ENCODE data around the gene COBLL1. TPM values are rescaled to one million over a fixed set of nuclear protein-coding genes. Genes with fewer than 3 reads are reported as not detected.

COBLL1 gene
- total RNA-seq, 6 experiments from 2014 or later = 38.1 to 133 (median 67.6) TPM

- intact Hi-C loops (cut with DNase I) = no loop called here
Measured at GRCh38 chr2:164705412-164706167, 136.0 kb downstream of the COBLL1 start.

GRCh38 chr2:164703915-164704706 is 137.5 kb downstream of the COBLL1 start:
- no peaks in the 10 kb centered on the region for H3K4me1 ChIP-seq
- intact Hi-C loops (cut with DNase I) = no loop called here
- ATAC-seq = no peak
- no peak overlapping the region for H3K4me3 ChIP-seq
- no peaks in the 10 kb centered on the region for H3K9me3 ChIP-seq
- H3K36me3 ChIP-seq = peaks cover 0 to 25% (median 7%) of the 10 kb centered on the region in 4 donors
- 87% methylated on average over 3 of the region's 3 CpGs for WGBS (ENCODE audit: insufficient coverage, low coverage, low lambda C conversion rate, missing lambda C conversion rate)
- H3K27me3 ChIP-seq = no peaks in the 10 kb centered on the region
- H3K27ac ChIP-seq = no peak overlapping the region
- TF ChIP-seq POLR2A (IDR thresholded peaks at IDR 0.05) (no peak), CTCF (IDR thresholded peaks at IDR 0.05) (no peak)
- DNase-seq = no peak

More at GRCh38 chr2:164705412-164706167, 136.0 kb downstream of the COBLL1 start:
- no peak overlapping the region for H3K27ac ChIP-seq
- 73% methylated on average over 11 of the region's 12 CpGs for WGBS (ENCODE audit: insufficient coverage, low coverage, low lambda C conversion rate, missing lambda C conversion rate)
- H3K4me3 ChIP-seq = no peak overlapping the region
- H3K4me1 ChIP-seq = peaks cover 0 to 11% (median 4%) of the 10 kb centered on the region in 4 donors
- no peak for DNase-seq
- peaks cover 0 to 22% (median 7%) of the 10 kb centered on the region in 4 donors for H3K36me3 ChIP-seq
- H3K9me3 ChIP-seq = no peaks in the 10 kb centered on the region
- TF ChIP-seq POLR2A (IDR thresholded peaks at IDR 0.05) = no peak
- no peak for TF ChIP-seq CTCF (IDR thresholded peaks at IDR 0.05)
- no peak for ATAC-seq
- H3K27me3 ChIP-seq = no peaks in the 10 kb centered on the region

GRCh38 chr2:164701565-164701964 is 140.1 kb downstream of the COBLL1 start:
- Histone ChIP-seq H3K4me3 (no peak overlapping the region), H3K27ac (no peak overlapping the region), H3K4me1 (no peaks in the 10 kb centered on the region), H3K9me3 (no peaks in the 10 kb centered on the region), H3K36me3 (peaks cover 0 to 33% (median 7%) of the 10 kb centered on the region in 4 donors), H3K27me3 (no peaks in the 10 kb centered on the region)
- intact Hi-C loops (cut with DNase I) = no loop called here
- no peak for TF ChIP-seq POLR2A (IDR thresholded peaks at IDR 0.05)
- WGBS (ENCODE audit: insufficient coverage, low coverage, low lambda C conversion rate, missing lambda C conversion rate) = 95% methylated on average over 1 of the region's 1 CpG
- DNase-seq = no peak
- ATAC-seq = no peak

- DNase-seq = no peak
- TF ChIP-seq POLR2A (IDR thresholded peaks at IDR 0.05) (no peak), CTCF (IDR thresholded peaks at IDR 0.05) (no peak)
- Histone ChIP-seq H3K27me3 (no peaks in the 10 kb centered on the region), H3K9me3 (no peaks in the 10 kb centered on the region), H3K36me3 (peaks cover 0 to 44% (median 8%) of the 10 kb centered on the region in 4 donors), H3K4me1 (no peaks in the 10 kb centered on the region), H3K27ac (no peak overlapping the region), H3K4me3 (no peak overlapping the region)
- no peak for ATAC-seq
- 88% methylated on average over 2 of the region's 2 CpGs for WGBS (ENCODE audit: insufficient coverage, low coverage, low lambda C conversion rate, missing lambda C conversion rate)
- intact Hi-C loops (cut with DNase I) = no loop called here
Measured at GRCh38 chr2:164700390-164700789, 141.2 kb downstream of the COBLL1 start.

Measured in right lobe of liver (tissue), 6 donors.